HG03378 (cell line): ENCODE measurements around the gene PGLYRP2.
A peak's percentile ranks its signal among the peaks of the same experiment; 100 is the strongest.

Experiments used
- ATAC-seq: cut with Tn5 transposase; IDR thresholded peaks from one replicate; pipeline ENCODE4 v1.9.1; 2021; ENCODE audit warnings: mild to moderate bottlenecking, moderate library complexity; ENCODE audit not compliant: unreplicated experiment

Gene PGLYRP2

DNA sequence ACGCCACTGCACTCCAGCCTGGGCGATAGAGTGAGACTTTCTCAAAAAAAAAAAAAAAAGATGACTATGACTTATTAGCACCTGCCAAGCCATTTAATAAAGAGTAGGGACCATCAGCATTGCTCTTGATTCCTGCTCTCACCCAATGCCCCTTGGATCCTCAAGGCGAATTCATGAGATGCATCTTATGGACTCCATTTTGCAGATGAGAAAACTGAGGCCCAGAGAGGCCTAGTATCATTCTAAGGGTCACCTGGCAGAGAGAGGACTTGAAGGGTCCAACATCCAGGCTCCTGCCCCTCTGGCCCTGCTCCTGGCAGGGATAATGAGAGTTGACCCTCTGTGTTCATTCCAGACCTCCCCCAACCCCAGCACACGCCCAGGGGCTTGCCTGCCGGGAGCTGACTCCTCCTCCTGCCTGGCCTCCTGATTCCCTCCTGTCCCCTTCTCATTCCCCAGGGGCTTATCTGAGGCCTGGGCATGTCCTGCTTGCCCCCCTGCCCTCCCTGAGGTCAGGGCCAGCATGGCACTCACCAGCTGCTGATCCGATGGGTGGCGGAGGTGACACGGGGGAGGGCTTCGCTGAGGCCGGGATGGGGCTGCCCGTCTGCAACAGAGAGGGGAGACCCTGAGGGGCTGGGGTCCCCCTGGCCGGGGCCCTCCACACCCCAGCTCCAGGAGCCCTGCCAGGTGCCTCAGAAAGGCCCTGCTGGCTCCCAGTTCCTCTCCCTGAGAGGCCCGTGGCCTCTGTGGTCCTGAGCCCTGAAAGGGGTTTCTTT is 37.0 kb downstream of the PGLYRP2 start:
- no peak for ATAC-seq

DNA sequence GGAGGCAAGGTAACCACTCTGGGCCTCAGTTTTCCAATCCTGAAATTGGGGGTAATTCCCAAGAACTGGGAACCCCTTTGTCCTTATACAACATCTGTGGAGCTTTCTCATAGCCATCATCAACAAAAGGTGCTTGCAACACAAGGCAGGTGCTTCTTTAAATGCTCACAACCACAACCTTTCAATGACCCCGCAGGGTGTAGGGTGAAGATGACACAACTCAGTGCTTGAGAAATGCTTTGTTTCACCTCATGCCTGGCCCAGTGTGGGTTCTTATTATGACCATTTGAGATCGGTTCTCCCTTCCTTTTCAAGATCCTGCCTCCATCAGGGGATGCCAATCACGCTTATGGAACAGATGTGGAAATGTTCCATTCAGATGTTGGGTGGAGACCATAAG is 38.0 kb downstream of the PGLYRP2 start:
- no peak for ATAC-seq

DNA sequence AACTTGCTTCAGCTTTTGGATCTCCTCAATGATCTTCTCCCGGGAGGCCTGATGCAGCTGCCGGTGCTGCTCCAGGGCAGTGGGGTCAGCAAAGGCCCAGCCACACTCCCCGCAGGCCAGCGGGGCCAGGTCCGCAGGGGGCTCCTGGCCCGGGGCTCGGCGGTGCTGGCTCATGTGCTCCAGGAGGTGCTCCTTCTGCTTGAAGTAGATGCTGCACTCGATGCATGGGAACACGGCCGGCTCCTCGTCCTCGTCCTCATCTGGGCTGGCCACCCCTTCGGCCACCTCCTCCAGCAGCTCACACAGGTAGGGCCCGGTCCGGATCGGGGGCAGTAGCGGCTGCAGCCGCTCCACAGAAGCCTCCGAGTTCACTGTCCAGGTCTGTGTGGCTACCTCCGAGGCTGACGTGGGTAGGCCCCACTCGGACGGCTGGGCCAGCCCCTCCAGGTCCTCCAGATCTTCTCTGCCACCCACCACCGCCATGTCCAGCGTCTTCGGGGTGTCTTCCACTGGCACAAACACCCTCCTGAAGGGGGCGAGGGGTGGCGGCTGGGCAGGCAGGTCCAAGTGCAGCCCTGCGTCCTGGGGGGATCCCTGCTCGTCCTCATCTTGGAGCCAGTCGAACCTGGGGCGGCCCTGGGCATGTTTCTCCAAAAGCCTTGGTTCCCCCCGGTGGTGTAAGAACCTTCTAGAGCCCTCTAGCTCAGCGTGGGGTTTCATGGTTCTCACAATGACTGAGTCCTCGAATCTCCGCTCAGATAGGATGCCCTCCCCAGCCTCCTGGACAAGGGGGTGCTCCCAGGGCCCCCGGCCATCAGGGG is 39.3 kb downstream of the PGLYRP2 start:
- no peak for ATAC-seq

GRCh38 chr19:15439078-15439799 is 40.1 kb downstream of the PGLYRP2 start:
- ATAC-seq, result no peak

GRCh38 chr19:15438577-15438976 is 40.7 kb downstream of the PGLYRP2 start:
- no peak for ATAC-seq

GRCh38 chr19:15438124-15438496 is 41.2 kb downstream of the PGLYRP2 start:
- no peak for ATAC-seq

- ATAC-seq, result no peak
Measured at GRCh38 chr19:15437355-15438123, 41.8 kb downstream of the PGLYRP2 start.

- no peak for ATAC-seq
Measured at GRCh38 chr19:15436826-15437110, 42.5 kb downstream of the PGLYRP2 start.

DNA sequence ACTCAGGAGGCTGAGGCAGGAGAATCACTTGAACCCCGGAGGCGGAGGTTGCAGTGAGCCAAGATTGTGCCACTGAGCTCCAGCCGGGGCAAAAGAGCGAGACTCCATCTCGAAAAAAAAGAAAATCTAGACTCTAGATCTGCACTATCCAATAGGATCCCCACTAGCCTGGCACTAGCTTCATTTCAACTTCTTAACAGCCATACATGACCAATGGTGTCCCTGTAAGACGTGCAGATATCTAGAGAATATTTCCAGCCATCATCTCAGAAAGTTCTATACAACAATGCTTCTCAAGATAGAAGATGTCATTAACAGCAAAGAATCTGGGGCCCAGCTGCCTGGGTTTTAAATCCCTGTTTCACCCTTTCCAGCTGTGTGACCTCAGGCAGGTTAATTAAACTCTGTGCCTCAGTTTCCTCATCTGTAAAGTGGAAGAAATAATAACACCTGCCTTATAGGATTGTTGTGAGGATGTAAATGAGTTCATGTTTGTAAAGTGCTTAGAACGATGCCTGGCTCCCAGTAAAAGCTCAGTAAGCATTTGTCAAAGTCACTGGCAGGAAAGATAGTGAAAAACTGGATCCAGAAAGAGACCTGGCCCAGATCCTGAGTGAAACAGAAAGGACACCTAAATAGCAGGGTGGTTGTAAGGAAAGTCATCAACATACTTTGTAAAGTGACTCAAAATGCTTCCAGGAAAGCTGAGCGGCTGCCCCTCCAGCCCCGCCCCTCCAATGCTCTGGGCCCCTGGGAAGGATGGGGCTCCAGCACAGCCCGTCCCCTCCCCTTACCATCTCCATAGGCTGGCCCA is 43.1 kb downstream of the PGLYRP2 start:
- no peak for ATAC-seq

DNA sequence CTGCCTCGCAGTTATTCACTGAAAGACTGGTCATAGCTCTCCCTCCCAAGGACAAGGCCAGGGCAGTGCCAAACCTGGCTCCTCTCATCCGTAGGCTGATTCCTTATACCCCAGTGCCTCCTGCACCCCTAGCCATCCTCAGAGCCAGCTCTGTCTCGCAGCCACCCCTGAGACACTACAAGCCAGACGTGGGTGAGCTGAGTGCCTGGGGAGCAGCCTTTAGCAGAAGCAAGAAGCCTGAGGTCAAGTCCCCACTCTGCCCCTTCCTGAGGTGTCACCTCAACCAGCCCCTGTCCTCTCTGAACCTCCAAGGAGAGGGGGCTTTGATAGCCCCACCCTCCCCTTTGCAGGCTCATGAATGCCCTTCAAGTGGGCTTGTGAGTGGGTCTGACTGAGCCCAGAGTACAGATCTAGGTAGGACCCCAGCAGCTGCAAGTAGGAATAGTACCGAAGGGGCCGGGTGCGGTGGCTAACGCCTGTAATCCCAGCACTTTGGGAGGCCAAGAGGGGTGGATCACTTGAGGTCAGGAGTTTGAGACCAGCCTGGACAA is 45.7 kb downstream of the PGLYRP2 start:
- ATAC-seq, result peak; percentile 13

GRCh38 chr19:15432629-15433518 is 46.4 kb downstream of the PGLYRP2 start:
- ATAC-seq, result peak; percentile 42

GRCh38 chr19:15432018-15432494 is 47.2 kb downstream of the PGLYRP2 start:
- no peak for ATAC-seq

- no peak for ATAC-seq
Measured at GRCh38 chr19:15431396-15432017, 47.8 kb downstream of the PGLYRP2 start.

GRCh38 chr19:15430526-15431120 is 48.7 kb downstream of the PGLYRP2 start:
- ATAC-seq, result no peak

- ATAC-seq, result no peak
Measured at GRCh38 chr19:15429825-15430467, 49.4 kb downstream of the PGLYRP2 start.

GRCh38 chr19:15428956-15429824 is 50.1 kb downstream of the PGLYRP2 start:
- ATAC-seq, result no peak
